CD4-positive, alpha-beta T cell (primary cell): ENCODE data around the gene DLGAP4. TPM values are rescaled to one million over a fixed set of nuclear protein-coding genes. Genes with fewer than 3 reads are reported as not detected.

ENCODE experiments used
- ATAC-seq: fragments of 200-7000 bp; cut with Tn5 transposase; one replicate; pipeline ENCODE4 v1.10.0; 2022; ENCODE audit warnings: mild to moderate bottlenecking; ENCODE audit not compliant: poor library complexity
- CTCF ChIA-PET: fragments of 350-600 bp; sonication (Branson Sonifier 250); formaldehyde crosslinking; loops from one replicate; lab custom pipeline; 2021; ENCODE audit warnings: antibody characterized with exemption, inconsistent platforms; lab: Charles Lee
- POLR2A ChIA-PET: fragments of 350-600 bp; sonication (Branson Sonifier 250); formaldehyde crosslinking; loops from one replicate; lab custom pipeline; 2021; ENCODE audit warnings: antibody characterized with exemption, inconsistent platforms; lab: Charles Lee
- DNase-seq, 14 experiments: peaks; one replicate each; pipeline ENCODE4 v3.0.0-alpha.2; 2013 to 2020; ENCODE audit warnings: mixed read lengths in 2 of 14
- H3K27ac ChIP-seq, 2 donors: one replicate each; pipeline versions ENCODE4 v1.5.1 to v1.7.0; 2013; ENCODE audit warnings: low read length in 2 of 2, low read depth in 1 of 2, mild to moderate bottlenecking in 1 of 2
- H3K27me3 ChIP-seq, 2 experiments: 1 replicate in 1 of 2; 2 replicates in 1 of 2; pipeline versions ENCODE4 v1.6.1 to v1.7.0; 2013; ENCODE audit warnings: low read length in 2 of 2, control low read depth in 1 of 2, mild to moderate bottlenecking in 1 of 2, moderate library complexity in 1 of 2; ENCODE audit not compliant: insufficient read depth in 2 of 2, control insufficient read depth in 1 of 2
- H3K36me3 ChIP-seq: one replicate; pipeline ENCODE4 v1.6.1; 2013; ENCODE audit warnings: low read length, control low read depth; ENCODE audit not compliant: insufficient read depth
- H3K4me1 ChIP-seq: one replicate; pipeline ENCODE4 v1.6.1; 2013; ENCODE audit warnings: low read length, control low read depth; ENCODE audit not compliant: insufficient read depth
- H3K4me3 ChIP-seq: one replicate; pipeline ENCODE4 v1.5.1; 2013; ENCODE audit warnings: mild to moderate bottlenecking, low read length, moderate library complexity
- H3K9me3 ChIP-seq, 2 experiments: 1 replicate in 1 of 2; 2 replicates in 1 of 2; pipeline versions ENCODE4 v1.6.1 to v1.7.0; 2013; ENCODE audit warnings: low read length in 2 of 2, mild to moderate bottlenecking in 2 of 2, control low read depth in 1 of 2, moderate library complexity in 1 of 2; ENCODE audit not compliant: control insufficient read depth in 1 of 2, insufficient read depth in 1 of 2
- H3K27ac Mint-ChIP-seq: one replicate; pipeline ENCODE4 v1.8.0; 2020; ENCODE audit warnings: mixed read lengths
- H3K27me3 Mint-ChIP-seq: one replicate; pipeline ENCODE4 v1.8.0; 2021; ENCODE audit warnings: mixed read lengths
- H3K36me3 Mint-ChIP-seq: one replicate; pipeline ENCODE4 v1.8.0; 2021; ENCODE audit warnings: low read depth, mixed read lengths
- H3K4me1 Mint-ChIP-seq: one replicate; pipeline ENCODE4 v1.8.0; 2021; ENCODE audit warnings: low read depth, mixed read lengths
- H3K4me3 Mint-ChIP-seq: one replicate; pipeline ENCODE4 v1.8.0; 2020; ENCODE audit warnings: mild to moderate bottlenecking, mixed read lengths
- H3K9me3 Mint-ChIP-seq: one replicate; pipeline ENCODE4 v1.8.0; 2020; ENCODE audit warnings: mixed read lengths
- CTCF ChIP-seq: fragments of 200-600 bp; IDR thresholded peaks from one replicate; pipeline ENCODE4 v1.8.0; 2022; ENCODE audit warnings: antibody characterized with exemption, mild to moderate bottlenecking
- intact Hi-C, 2 experiments: fragments of 100-400 bp; cut with DNase I in 1 of 2; cut with micrococcal nuclease in 1 of 2; formaldehyde crosslinking; loops; one replicate each; pipeline versions ENCODE4 v1.15.1 to v1.9.0; 2023 to 2025; cut with DNase I, micrococcal nuclease
- total RNA-seq, 174 experiments: library from RNA in 2 of 174; stranded (reverse) in 2 of 174; gene quantifications; one replicate each; pipeline ENCODE4 v1.2.3 and lab custom pipeline; 2021 to 2026

DLGAP4 gene
- total RNA-seq, 2 experiments from 2014 or later: 16.0 to 16.1 TPM

GRCh38 chr20:36391955-36392354 lies 85.8 kb downstream of the DLGAP4 start:
- no peak for DNase-seq
- no peak for TF ChIP-seq CTCF
- intact Hi-C loops: no loop called here
- no peak for ATAC-seq
- H3K9me3 Mint-ChIP-seq: no peaks in the 10 kb centered on the region
- no peak overlapping the region for H3K27ac ChIP-seq
- no peak overlapping the region for H3K4me3 ChIP-seq
- no peaks in the 10 kb centered on the region for H3K36me3 ChIP-seq
- no peak overlapping the region for H3K4me3 Mint-ChIP-seq
- no peaks in the 10 kb centered on the region for H3K9me3 ChIP-seq
- no peak overlapping the region for H3K27ac Mint-ChIP-seq
- peaks cover 9% of the 10 kb centered on the region for H3K27me3 Mint-ChIP-seq
- no peaks in the 10 kb centered on the region for H3K4me1 ChIP-seq
- no peaks in the 10 kb centered on the region for H3K36me3 Mint-ChIP-seq
- peaks cover 0 to 6% of the 10 kb centered on the region in 2 experiments for H3K27me3 ChIP-seq
- POLR2A ChIA-PET: no interaction called here
- no peaks in the 10 kb centered on the region for H3K4me1 Mint-ChIP-seq
- CTCF ChIA-PET: no interaction called here

GRCh38 chr20:36392989-36393388 lies 86.8 kb downstream of the DLGAP4 start:
- Histone ChIP-seq H3K27me3 (peaks cover 0 to 6% of the 10 kb centered on the region in 2 experiments), H3K27ac (no peak overlapping the region), H3K4me3 (no peak overlapping the region), H3K36me3 (no peaks in the 10 kb centered on the region), H3K9me3 (no peaks in the 10 kb centered on the region), H3K4me1 (no peaks in the 10 kb centered on the region)
- DNase-seq: no peak
- TF ChIP-seq CTCF: no peak
- Mint-ChIP-seq H3K4me1 (no peaks in the 10 kb centered on the region), H3K9me3 (no peaks in the 10 kb centered on the region), H3K36me3 (no peaks in the 10 kb centered on the region), H3K4me3 (no peak overlapping the region), H3K27me3 (peaks cover 9% of the 10 kb centered on the region), H3K27ac (no peak overlapping the region)
- intact Hi-C loops: no loop called here
- ATAC-seq: no peak
- POLR2A ChIA-PET: no interaction called here
- CTCF ChIA-PET: no interaction called here

GRCh38 chr20:36394340-36394965 lies 88.3 kb downstream of the DLGAP4 start:
- Histone ChIP-seq H3K27ac (no peak overlapping the region), H3K36me3 (no peaks in the 10 kb centered on the region), H3K4me1 (no peaks in the 10 kb centered on the region), H3K9me3 (no peaks in the 10 kb centered on the region), H3K4me3 (no peak overlapping the region), H3K27me3 (peaks cover 0 to 6% of the 10 kb centered on the region in 2 experiments)
- no peak overlapping the region for H3K27ac Mint-ChIP-seq
- H3K36me3 Mint-ChIP-seq: no peaks in the 10 kb centered on the region
- no peaks in the 10 kb centered on the region for H3K9me3 Mint-ChIP-seq
- TF ChIP-seq CTCF: no peak
- ChIA-PET CTCF (no interaction called here), POLR2A (no interaction called here)
- DNase-seq (no peak), ATAC-seq (no peak)
- H3K4me1 Mint-ChIP-seq: no peaks in the 10 kb centered on the region
- H3K27me3 Mint-ChIP-seq: peaks cover 18% of the 10 kb centered on the region
- H3K4me3 Mint-ChIP-seq: no peak overlapping the region
- intact Hi-C loops: no loop called here
